SU-DHL-6 (cell line): Measurements from ENCODE around the gene ARL15.

Experiments used
- EZH2phosphoT487 ChIP-seq: fragments of 200-600 bp; sonication (generic), shearing (Covaris generic); conservative IDR thresholded peaks from 2 replicates; pipeline ENCODE4 v1.6.1; 2018; ENCODE audit warnings: mild to moderate bottlenecking, antibody characterized with exemption, low read length, moderate library complexity, mixed read lengths
- TF ChIP-seq, protein P1 (sequence below): fragments of 200-600 bp; sonication (generic); IDR thresholded peaks from one replicate; pipeline ENCODE4 v1.5.1; 2017; ENCODE audit warnings: antibody characterized with exemption, mild to moderate bottlenecking, low read length, moderate library complexity; ENCODE audit not compliant: insufficient read depth, poor library complexity, severe bottlenecking

DNA sequence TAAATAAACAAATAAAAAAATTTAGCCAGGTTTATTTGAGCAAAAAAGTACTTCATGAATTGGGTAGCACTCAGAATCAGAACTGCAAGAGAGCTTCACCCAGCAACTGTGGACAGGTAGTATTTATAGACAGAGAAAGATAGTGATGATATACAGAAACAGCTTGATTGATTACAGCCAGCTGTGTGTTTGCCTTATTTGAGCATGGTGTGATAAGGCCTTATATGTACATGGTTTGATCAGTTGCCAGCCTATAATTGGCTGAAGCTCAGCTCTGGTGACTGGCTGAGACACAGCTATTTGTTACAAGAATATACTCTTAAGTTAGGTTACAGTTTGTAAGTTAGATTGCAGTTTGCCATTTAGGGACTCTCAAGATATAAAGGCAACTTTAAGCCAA, 34.3 kb upstream of the ARL15 start:
- TF ChIP-seq, protein P1, sequence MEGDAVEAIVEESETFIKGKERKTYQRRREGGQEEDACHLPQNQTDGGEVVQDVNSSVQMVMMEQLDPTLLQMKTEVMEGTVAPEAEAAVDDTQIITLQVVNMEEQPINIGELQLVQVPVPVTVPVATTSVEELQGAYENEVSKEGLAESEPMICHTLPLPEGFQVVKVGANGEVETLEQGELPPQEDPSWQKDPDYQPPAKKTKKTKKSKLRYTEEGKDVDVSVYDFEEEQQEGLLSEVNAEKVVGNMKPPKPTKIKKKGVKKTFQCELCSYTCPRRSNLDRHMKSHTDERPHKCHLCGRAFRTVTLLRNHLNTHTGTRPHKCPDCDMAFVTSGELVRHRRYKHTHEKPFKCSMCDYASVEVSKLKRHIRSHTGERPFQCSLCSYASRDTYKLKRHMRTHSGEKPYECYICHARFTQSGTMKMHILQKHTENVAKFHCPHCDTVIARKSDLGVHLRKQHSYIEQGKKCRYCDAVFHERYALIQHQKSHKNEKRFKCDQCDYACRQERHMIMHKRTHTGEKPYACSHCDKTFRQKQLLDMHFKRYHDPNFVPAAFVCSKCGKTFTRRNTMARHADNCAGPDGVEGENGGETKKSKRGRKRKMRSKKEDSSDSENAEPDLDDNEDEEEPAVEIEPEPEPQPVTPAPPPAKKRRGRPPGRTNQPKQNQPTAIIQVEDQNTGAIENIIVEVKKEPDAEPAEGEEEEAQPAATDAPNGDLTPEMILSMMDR: no peak
- TF ChIP-seq EZH2phosphoT487: no peak
